ENCODE results near the gene DERA. TPM values are rescaled to one million over a fixed set of nuclear protein-coding genes. Genes with fewer than 3 reads are reported as not detected.

DERA gene
- total and polyA plus RNA-seq, 2 experiments from 2014 or later = 57.2 to 64.7 TPM

DNA sequence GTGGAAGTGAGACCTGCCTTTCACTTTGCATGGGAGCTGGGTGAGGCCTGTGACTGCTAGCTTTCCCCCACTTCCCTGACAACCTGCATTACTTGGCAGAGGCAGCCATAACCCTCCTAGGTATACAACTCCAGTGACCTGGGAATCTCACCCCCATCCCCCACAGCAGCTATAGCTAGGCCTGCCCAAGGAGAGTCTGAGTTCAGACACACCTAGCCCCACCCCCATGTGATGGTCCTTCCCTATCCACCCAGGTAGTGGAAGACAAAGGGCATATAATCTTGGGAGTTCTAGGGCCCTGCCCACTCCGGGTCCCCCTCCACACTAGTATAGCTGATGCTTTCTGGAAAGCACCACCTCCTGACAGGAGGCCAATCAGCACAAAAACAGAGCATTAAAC lies 35.3 kb upstream of the DERA start:
- Histone ChIP-seq H3K4me2 (no peak overlapping the region), H3K27me3 (no peaks in the 10 kb centered on the region), H3K4me1 (ENCODE audit: insufficient read depth) (no peaks in the 10 kb centered on the region), H3K79me2 (no peaks in the 10 kb centered on the region), H4K20me1 (ENCODE audit: insufficient read depth, poor library complexity, severe bottlenecking) (no peaks in the 10 kb centered on the region), H3K9me2 (replicated peaks; ENCODE audit: insufficient read depth) (no peaks in the 10 kb centered on the region), H3K27ac (no peak overlapping the region), H3K9me3 (ENCODE audit: low read depth) (no peaks in the 10 kb centered on the region), H3K36me3 (replicated peaks; ENCODE audit: insufficient read depth, low read depth) (no peaks in the 10 kb centered on the region), H2AFZ (no peak overlapping the region), H3K4me3 (no peak overlapping the region)
- TF ChIP-seq EZH2phosphoT487 (IDR thresholded peaks at IDR 0.05; ENCODE audit: low read depth, severe bottlenecking, unreplicated experiment) = no peak
- TF ChIP-seq, protein P1, sequence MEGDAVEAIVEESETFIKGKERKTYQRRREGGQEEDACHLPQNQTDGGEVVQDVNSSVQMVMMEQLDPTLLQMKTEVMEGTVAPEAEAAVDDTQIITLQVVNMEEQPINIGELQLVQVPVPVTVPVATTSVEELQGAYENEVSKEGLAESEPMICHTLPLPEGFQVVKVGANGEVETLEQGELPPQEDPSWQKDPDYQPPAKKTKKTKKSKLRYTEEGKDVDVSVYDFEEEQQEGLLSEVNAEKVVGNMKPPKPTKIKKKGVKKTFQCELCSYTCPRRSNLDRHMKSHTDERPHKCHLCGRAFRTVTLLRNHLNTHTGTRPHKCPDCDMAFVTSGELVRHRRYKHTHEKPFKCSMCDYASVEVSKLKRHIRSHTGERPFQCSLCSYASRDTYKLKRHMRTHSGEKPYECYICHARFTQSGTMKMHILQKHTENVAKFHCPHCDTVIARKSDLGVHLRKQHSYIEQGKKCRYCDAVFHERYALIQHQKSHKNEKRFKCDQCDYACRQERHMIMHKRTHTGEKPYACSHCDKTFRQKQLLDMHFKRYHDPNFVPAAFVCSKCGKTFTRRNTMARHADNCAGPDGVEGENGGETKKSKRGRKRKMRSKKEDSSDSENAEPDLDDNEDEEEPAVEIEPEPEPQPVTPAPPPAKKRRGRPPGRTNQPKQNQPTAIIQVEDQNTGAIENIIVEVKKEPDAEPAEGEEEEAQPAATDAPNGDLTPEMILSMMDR (IDR thresholded peaks at IDR 0.05; ENCODE audit: poor library complexity) = no peak
- no peak for TF ChIP-seq EZH2 (IDR thresholded peaks at IDR 0.05; ENCODE audit: borderline replicate concordance)
- WGBS (ENCODE audit: low lambda C conversion rate, missing lambda C conversion rate) = 93% methylated on average over 1 of the region's 1 CpG
- no peak for DNase-seq (ENCODE audit: low spot score)

DNA sequence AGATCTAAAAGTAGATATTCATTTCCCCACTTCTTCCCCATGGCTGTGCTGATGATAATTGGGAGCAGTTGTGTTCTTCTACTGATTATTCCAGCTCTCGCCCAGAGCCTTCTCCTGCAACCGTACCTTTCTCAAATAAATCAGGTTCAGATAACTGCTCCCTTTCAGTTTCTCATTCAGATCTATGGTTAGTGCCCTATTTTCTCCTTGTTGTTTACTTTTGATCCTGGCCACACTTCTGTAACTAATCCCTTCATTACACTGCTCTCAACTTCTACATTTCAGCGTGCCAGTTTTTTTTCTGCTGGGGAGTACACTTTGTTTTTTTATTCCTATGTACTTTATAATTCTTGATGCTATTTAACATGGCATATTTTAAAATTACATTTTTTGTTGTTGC lies 31.7 kb upstream of the DERA start:
- no peak overlapping the region for H3K27ac ChIP-seq
- no peak for DNase-seq (ENCODE audit: low spot score)
- no peak overlapping the region for H2AFZ ChIP-seq
- no peak overlapping the region for H3K4me2 ChIP-seq
- no peaks in the 10 kb centered on the region for H3K9me2 ChIP-seq (replicated peaks; ENCODE audit: insufficient read depth)
- 75% methylated on average over 3 of the region's 3 CpGs for WGBS (ENCODE audit: low lambda C conversion rate, missing lambda C conversion rate)
- TF ChIP-seq, protein P1 (IDR thresholded peaks at IDR 0.05; ENCODE audit: poor library complexity) = no peak
- no peak for TF ChIP-seq EZH2 (IDR thresholded peaks at IDR 0.05; ENCODE audit: borderline replicate concordance)
- TF ChIP-seq EZH2phosphoT487 (IDR thresholded peaks at IDR 0.05; ENCODE audit: low read depth, severe bottlenecking, unreplicated experiment) = no peak
- H3K4me3 ChIP-seq = no peak overlapping the region
- peaks cover 14% of the 10 kb centered on the region for H4K20me1 ChIP-seq (ENCODE audit: insufficient read depth, poor library complexity, severe bottlenecking)
- no peaks in the 10 kb centered on the region for H3K9me3 ChIP-seq (ENCODE audit: low read depth)
- peaks cover 20% of the 10 kb centered on the region for H3K79me2 ChIP-seq
- no peaks in the 10 kb centered on the region for H3K27me3 ChIP-seq
- H3K4me1 ChIP-seq (ENCODE audit: insufficient read depth) = peaks cover 10% of the 10 kb centered on the region
- no peaks in the 10 kb centered on the region for H3K36me3 ChIP-seq (replicated peaks; ENCODE audit: insufficient read depth, low read depth)

DNA sequence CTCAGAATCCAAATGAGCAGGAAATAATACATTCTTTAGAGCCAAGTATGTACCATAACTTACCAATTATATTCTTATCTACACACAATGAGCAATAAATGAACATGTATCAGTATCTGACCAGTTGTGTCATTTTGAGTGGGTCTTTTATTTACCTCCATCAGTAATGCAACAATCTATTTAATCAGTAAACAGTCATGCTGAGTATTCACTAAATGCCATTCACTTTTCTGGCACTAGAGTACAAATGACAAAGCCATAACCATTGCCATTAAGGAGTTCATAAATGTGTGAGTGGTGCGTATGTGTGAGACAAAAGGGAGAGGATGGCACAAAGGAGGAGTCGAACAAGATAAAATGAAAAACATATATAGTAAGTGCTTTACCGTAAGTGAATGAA lies 30.4 kb upstream of the DERA start:
- Histone ChIP-seq H3K79me2 (peaks cover 33% of the 10 kb centered on the region), H3K9me2 (replicated peaks; ENCODE audit: insufficient read depth) (no peaks in the 10 kb centered on the region), H3K4me1 (ENCODE audit: insufficient read depth) (peaks cover 13% of the 10 kb centered on the region), H4K20me1 (ENCODE audit: insufficient read depth, poor library complexity, severe bottlenecking) (peaks cover 25% of the 10 kb centered on the region), H3K4me3 (no peak overlapping the region), H3K27ac (no peak overlapping the region), H3K4me2 (no peak overlapping the region), H3K9me3 (ENCODE audit: low read depth) (no peaks in the 10 kb centered on the region), H2AFZ (no peak overlapping the region), H3K36me3 (replicated peaks; ENCODE audit: insufficient read depth, low read depth) (no peaks in the 10 kb centered on the region), H3K27me3 (no peaks in the 10 kb centered on the region)
- WGBS (ENCODE audit: low lambda C conversion rate, missing lambda C conversion rate) = 96% methylated on average over 3 of the region's 3 CpGs
- DNase-seq (ENCODE audit: low spot score) = no peak
- TF ChIP-seq, protein P1 (IDR thresholded peaks at IDR 0.05; ENCODE audit: poor library complexity) = no peak
- TF ChIP-seq EZH2 (IDR thresholded peaks at IDR 0.05; ENCODE audit: borderline replicate concordance) (no peak), EZH2phosphoT487 (IDR thresholded peaks at IDR 0.05; ENCODE audit: low read depth, severe bottlenecking, unreplicated experiment) (no peak)

All from hepatocyte (in vitro differentiated cells).